GM19468 (cell line): ENCODE data around the gene GSC2.
"Not testable (repeated sequence)": the region's sequence is repeated elsewhere in the genome, so short reads cannot be mapped to it uniquely, and the experiment has no call there.

Experiments
- ATAC-seq: cut with Tn5 transposase; IDR thresholded peaks from one replicate; pipeline ENCODE4 v1.9.1; 2021; ENCODE audit warnings: mild to moderate bottlenecking, moderate library complexity, moderate number of reproducible peaks; ENCODE audit not compliant: unreplicated experiment; ENCODE audit errors: extremely low read depth

The GSC2 gene

GRCh38 chr22:19166421-19166820 lies 16.3 kb upstream of the GSC2 start:
- no peak for ATAC-seq

GRCh38 chr22:19164425-19164824 lies 14.3 kb upstream of the GSC2 start:
- no peak for ATAC-seq

GRCh38 chr22:19158649-19159048 lies 8.6 kb upstream of the GSC2 start:
- not testable (repeated sequence) for ATAC-seq

- not testable (repeated sequence) for ATAC-seq
Observed at GRCh38 chr22:19156109-19156508, 6.0 kb upstream of the GSC2 start.

GRCh38 chr22:19152942-19153883 lies 3.1 kb upstream of the GSC2 start:
- no peak for ATAC-seq

- ATAC-seq: no peak
Observed at GRCh38 chr22:19151329-19152191, 1.5 kb upstream of the GSC2 start.

GRCh38 chr22:19150482-19151328 lies 613 bp upstream of the GSC2 start:
- no peak for ATAC-seq

- ATAC-seq: no peak
Observed at GRCh38 chr22:19149047-19149883, 827 bp downstream of the GSC2 start.

GRCh38 chr22:19148417-19149046 lies 1.6 kb downstream of the GSC2 start:
- ATAC-seq: no peak

- no peak for ATAC-seq
Observed at GRCh38 chr22:19147195-19147780, 2.8 kb downstream of the GSC2 start.

GRCh38 chr22:19146215-19146968 lies 3.7 kb downstream of the GSC2 start:
- no peak for ATAC-seq

GRCh38 chr22:19143967-19144400 lies 6.1 kb downstream of the GSC2 start:
- ATAC-seq: no peak

- no peak for ATAC-seq
Observed at GRCh38 chr22:19143212-19143611, 6.9 kb downstream of the GSC2 start.

GRCh38 chr22:19142394-19142793 lies 7.7 kb downstream of the GSC2 start:
- ATAC-seq: no peak

GRCh38 chr22:19139974-19140373 lies 10.1 kb downstream of the GSC2 start:
- no peak for ATAC-seq

- ATAC-seq: no peak
Observed at GRCh38 chr22:19139001-19139356, 11.1 kb downstream of the GSC2 start.

- no peak for ATAC-seq
Observed at GRCh38 chr22:19138217-19139000, 11.7 kb downstream of the GSC2 start.
